B cell (primary cell): ENCODE data around the gene TRRAP.

Source experiments
- EZH2 ChIP-seq: IDR thresholded peaks from 2 replicates; pipeline ENCODE4 v1.6.1; 2012; ENCODE audit warnings: borderline replicate concordance, low read depth, mild to moderate bottlenecking, moderate library complexity, low read length; ENCODE audit not compliant: insufficient read depth, poor library complexity, severe bottlenecking
- TF ChIP-seq, protein P1 (sequence below): fragments of 200-600 bp; IDR thresholded peaks from one replicate; pipeline ENCODE4 v1.8.0; 2022; ENCODE audit warnings: antibody characterized with exemption, mild to moderate bottlenecking

DNA sequence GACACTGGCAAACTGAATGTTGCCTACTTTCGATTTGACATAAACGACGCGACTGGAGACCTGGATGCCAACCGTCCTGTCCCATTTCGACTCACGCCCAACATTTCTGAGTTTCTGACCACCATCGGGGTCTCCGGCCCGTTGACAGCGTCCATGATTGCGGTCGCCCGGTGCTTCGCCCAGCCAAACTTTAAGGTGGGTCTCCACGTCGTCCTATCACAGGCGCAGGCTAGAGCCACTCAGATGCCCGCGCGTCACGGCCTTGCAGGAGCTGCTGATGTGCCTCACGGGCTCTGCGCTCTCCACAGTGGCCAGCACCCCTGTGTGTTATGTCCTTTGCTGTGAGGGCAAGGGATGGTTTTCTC is 133.0 kb downstream of the TRRAP start:
- no peak for TF ChIP-seq EZH2
- TF ChIP-seq, protein P1, sequence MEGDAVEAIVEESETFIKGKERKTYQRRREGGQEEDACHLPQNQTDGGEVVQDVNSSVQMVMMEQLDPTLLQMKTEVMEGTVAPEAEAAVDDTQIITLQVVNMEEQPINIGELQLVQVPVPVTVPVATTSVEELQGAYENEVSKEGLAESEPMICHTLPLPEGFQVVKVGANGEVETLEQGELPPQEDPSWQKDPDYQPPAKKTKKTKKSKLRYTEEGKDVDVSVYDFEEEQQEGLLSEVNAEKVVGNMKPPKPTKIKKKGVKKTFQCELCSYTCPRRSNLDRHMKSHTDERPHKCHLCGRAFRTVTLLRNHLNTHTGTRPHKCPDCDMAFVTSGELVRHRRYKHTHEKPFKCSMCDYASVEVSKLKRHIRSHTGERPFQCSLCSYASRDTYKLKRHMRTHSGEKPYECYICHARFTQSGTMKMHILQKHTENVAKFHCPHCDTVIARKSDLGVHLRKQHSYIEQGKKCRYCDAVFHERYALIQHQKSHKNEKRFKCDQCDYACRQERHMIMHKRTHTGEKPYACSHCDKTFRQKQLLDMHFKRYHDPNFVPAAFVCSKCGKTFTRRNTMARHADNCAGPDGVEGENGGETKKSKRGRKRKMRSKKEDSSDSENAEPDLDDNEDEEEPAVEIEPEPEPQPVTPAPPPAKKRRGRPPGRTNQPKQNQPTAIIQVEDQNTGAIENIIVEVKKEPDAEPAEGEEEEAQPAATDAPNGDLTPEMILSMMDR, result no peak
